Measurements from ENCODE around the gene DOHH.
"Not testable (repeated sequence)": the region's sequence is repeated elsewhere in the genome, so short reads cannot be mapped to it uniquely, and the experiment has no call there.

Gene DOHH

GRCh38 chr19:3509566-3509989, 9.1 kb upstream of the DOHH start:
- Histone ChIP-seq H3K36me3 (ENCODE audit: insufficient read depth, low read length) (no peaks in the 10 kb centered on the region), H3K27me3 (ENCODE audit: insufficient read depth, low read length) (no peaks in the 10 kb centered on the region), H3K79me2 (ENCODE audit: control insufficient read depth, insufficient read depth, low read length, unreplicated experiment) (peaks cover 82% of the 10 kb centered on the region), H3K4me1 (ENCODE audit: control insufficient read depth, insufficient read depth, low read length, unreplicated experiment) (peaks cover 20% of the 10 kb centered on the region), H3K27ac (ENCODE audit: low read depth, low read length) (peak overlapping the region; percentile 26; the same call in 1 of the 2 replicates), H3K4me3 (ENCODE audit: low read depth, low read length) (no peak overlapping the region), H2AFZ (ENCODE audit: low read length, unreplicated experiment) (no peak overlapping the region)

- H3K36me3 ChIP-seq (ENCODE audit: insufficient read depth, low read length): no peaks in the 10 kb centered on the region
Measured at GRCh38 chr19:3508771-3509535, 8.5 kb upstream of the DOHH start.

GRCh38 chr19:3508121-3508661, 7.7 kb upstream of the DOHH start:
- peaks cover 69% of the 10 kb centered on the region for H3K79me2 ChIP-seq (ENCODE audit: control insufficient read depth, insufficient read depth, low read length, unreplicated experiment)
- H3K27ac ChIP-seq (ENCODE audit: low read depth, low read length): not testable (repeated sequence)
- H3K4me1 ChIP-seq (ENCODE audit: control insufficient read depth, insufficient read depth, low read length, unreplicated experiment): peaks cover 16% of the 10 kb centered on the region

More at GRCh38 chr19:3508771-3509535, 8.5 kb upstream of the DOHH start:
- Histone ChIP-seq H3K79me2 (ENCODE audit: control insufficient read depth, insufficient read depth, low read length, unreplicated experiment) (peaks cover 76% of the 10 kb centered on the region), H3K4me3 (ENCODE audit: low read depth, low read length) (no peak overlapping the region), H3K27ac (ENCODE audit: low read depth, low read length) (peak overlapping the region; percentile 26; the same call in 1 of the 2 replicates), H2AFZ (ENCODE audit: low read length, unreplicated experiment) (no peak overlapping the region), H3K27me3 (ENCODE audit: insufficient read depth, low read length) (no peaks in the 10 kb centered on the region), H3K4me1 (ENCODE audit: control insufficient read depth, insufficient read depth, low read length, unreplicated experiment) (peaks cover 20% of the 10 kb centered on the region)

GRCh38 chr19:3507371-3508120, 7.1 kb upstream of the DOHH start:
- no peaks in the 10 kb centered on the region for H3K36me3 ChIP-seq (ENCODE audit: insufficient read depth, low read length)
- no peaks in the 10 kb centered on the region for H3K27me3 ChIP-seq (ENCODE audit: insufficient read depth, low read length)
- peaks cover 16% of the 10 kb centered on the region for H3K4me1 ChIP-seq (ENCODE audit: control insufficient read depth, insufficient read depth, low read length, unreplicated experiment)
- H2AFZ ChIP-seq (ENCODE audit: low read length, unreplicated experiment): no peak overlapping the region
- peaks cover 62% of the 10 kb centered on the region for H3K79me2 ChIP-seq (ENCODE audit: control insufficient read depth, insufficient read depth, low read length, unreplicated experiment)
- H3K4me3 ChIP-seq (ENCODE audit: low read depth, low read length): peak overlapping the region; percentile 81
- peak overlapping the region; percentile 38; the same call in 1 of the 2 replicates for H3K27ac ChIP-seq (ENCODE audit: low read depth, low read length)

More at GRCh38 chr19:3508121-3508661, 7.7 kb upstream of the DOHH start:
- not testable (repeated sequence) for H2AFZ ChIP-seq (ENCODE audit: low read length, unreplicated experiment); H3K4me3 ChIP-seq (ENCODE audit: low read depth, low read length); H3K36me3 ChIP-seq (ENCODE audit: insufficient read depth, low read length); H3K27me3 ChIP-seq (ENCODE audit: insufficient read depth, low read length)

DNA sequence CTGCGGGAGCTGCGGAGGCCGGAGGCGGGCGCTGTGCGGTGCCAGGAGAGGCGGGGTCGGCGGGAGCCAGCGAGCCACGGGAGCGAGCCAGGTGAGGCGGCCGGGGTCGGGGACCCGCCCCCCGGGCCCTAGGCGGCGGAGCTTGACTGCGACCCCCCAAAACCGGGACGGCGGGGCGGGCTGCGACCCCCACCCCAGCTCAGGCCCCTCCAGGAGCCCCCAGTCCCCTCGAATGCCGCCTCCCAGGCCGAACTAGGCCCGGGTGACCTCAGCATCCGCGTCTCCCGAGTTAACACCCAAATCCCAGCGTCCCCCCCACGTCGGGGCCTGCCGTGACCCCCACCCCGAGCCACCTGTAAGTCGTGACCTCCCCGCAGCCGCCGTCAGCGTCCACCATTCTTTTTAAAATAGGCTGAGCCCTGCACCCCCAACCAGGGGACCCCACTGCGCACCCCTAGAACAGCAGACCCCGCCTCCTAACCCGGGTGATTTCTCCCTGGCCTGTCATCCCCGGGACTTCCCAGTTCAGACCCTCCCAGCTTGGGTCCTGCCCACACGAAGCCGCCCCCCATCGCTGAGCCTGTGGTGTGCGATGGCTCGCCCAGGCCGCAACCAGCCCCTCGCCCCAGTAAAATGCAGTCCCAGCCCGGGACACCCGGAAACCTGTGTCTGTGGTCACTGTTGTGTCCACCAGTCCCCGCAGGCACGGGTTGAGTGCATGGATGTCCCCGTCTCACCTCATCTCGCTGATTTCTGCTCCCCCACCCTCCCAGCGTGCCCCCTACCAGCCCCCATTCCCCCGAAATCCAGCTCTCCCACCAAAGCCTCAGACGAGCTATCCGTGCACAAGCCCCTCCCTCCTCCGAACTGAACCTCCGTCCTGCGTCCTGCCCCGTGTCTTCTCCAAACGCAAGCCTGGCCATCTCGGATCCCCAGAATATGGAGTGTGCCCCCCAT, 6.2 kb upstream of the DOHH start:
- no peaks in the 10 kb centered on the region for H3K36me3 ChIP-seq (ENCODE audit: insufficient read depth, low read length)
- H3K4me1 ChIP-seq (ENCODE audit: control insufficient read depth, insufficient read depth, low read length, unreplicated experiment): peaks cover 16% of the 10 kb centered on the region
- peak overlapping the region; percentile 81 for H3K4me3 ChIP-seq (ENCODE audit: low read depth, low read length)
- no peaks in the 10 kb centered on the region for H3K27me3 ChIP-seq (ENCODE audit: insufficient read depth, low read length)
- peaks cover 54% of the 10 kb centered on the region for H3K79me2 ChIP-seq (ENCODE audit: control insufficient read depth, insufficient read depth, low read length, unreplicated experiment)
- H2AFZ ChIP-seq (ENCODE audit: low read length, unreplicated experiment): peak overlapping the region; percentile 56
- H3K27ac ChIP-seq (ENCODE audit: low read depth, low read length): peak overlapping the region; percentile 38; the same call in 1 of the 2 replicates

DNA sequence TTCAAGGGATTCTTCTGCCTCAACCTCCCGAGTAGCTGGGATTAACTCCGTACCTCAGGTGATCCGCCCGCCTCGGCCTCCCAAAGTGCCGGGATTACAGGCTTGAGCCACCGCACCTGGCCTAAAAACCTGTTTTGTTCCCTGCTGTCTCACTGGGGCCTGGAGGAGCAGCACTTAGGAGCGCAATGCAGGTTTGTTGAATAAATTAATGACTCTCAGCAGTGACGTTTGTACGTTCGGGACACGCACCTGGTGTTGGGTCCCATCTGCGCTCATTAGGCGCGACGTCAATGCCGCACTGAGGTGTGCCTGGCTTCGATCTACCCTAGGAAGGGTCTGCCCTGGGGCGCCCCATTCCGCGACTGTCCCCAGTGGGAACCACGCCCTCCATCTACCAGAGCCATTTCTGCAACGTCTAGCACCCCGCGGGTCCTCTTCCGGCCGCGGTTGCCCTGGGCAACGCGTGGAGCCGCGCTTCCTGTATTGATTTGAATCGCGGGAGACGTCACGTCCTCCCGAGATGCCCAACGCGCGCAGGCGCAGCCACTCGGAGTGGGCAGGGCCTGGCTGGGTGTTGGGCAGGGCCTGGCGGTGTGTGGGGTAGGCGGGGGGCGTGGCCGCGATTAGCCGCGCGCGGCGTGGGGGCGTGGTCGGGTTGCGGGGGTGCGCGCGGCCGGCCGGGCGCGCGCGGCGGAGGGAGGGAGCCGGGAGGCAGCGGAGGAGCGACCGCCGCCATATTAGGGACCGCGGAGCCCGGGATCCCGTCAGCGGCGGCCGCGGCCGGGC, 5.3 kb upstream of the DOHH start, which contains the start of gene FZR1:
TSS of gene FZR1 (plus strand) at position 714 of the 786 bp plus-strand sequence. CDS start 16,679 bp downstream, outside the sequence.
- Histone ChIP-seq H3K27ac (ENCODE audit: low read depth, low read length) (peak within 1 kb of the TSS; percentile 77), H2AFZ (ENCODE audit: low read length, unreplicated experiment) (peak within 1 kb of the TSS; percentile 94), H3K4me3 (ENCODE audit: low read depth, low read length) (peak within 1 kb of the TSS; percentile 87), H3K27me3 (ENCODE audit: insufficient read depth, low read length) (no peaks in the 10 kb centered on the region), H3K4me1 (ENCODE audit: control insufficient read depth, insufficient read depth, low read length, unreplicated experiment) (peaks cover 16% of the 10 kb centered on the region), H3K36me3 (ENCODE audit: insufficient read depth, low read length) (no peaks in the 10 kb centered on the region), H3K79me2 (ENCODE audit: control insufficient read depth, insufficient read depth, low read length, unreplicated experiment) (peaks cover 45% of the 10 kb centered on the region)

- Histone ChIP-seq H3K79me2 (ENCODE audit: control insufficient read depth, insufficient read depth, low read length, unreplicated experiment) (peaks cover 41% of the 10 kb centered on the region), H3K27me3 (ENCODE audit: insufficient read depth, low read length) (no peaks in the 10 kb centered on the region), H3K4me1 (ENCODE audit: control insufficient read depth, insufficient read depth, low read length, unreplicated experiment) (peaks cover 13% of the 10 kb centered on the region), H3K36me3 (ENCODE audit: insufficient read depth, low read length) (no peaks in the 10 kb centered on the region), H2AFZ (ENCODE audit: low read length, unreplicated experiment) (no peak overlapping the region), H3K27ac (ENCODE audit: low read depth, low read length) (no peak overlapping the region), H3K4me3 (ENCODE audit: low read depth, low read length) (no peak overlapping the region)
Measured at GRCh38 chr19:3504735-3505134, 4.3 kb upstream of the DOHH start.

DNA sequence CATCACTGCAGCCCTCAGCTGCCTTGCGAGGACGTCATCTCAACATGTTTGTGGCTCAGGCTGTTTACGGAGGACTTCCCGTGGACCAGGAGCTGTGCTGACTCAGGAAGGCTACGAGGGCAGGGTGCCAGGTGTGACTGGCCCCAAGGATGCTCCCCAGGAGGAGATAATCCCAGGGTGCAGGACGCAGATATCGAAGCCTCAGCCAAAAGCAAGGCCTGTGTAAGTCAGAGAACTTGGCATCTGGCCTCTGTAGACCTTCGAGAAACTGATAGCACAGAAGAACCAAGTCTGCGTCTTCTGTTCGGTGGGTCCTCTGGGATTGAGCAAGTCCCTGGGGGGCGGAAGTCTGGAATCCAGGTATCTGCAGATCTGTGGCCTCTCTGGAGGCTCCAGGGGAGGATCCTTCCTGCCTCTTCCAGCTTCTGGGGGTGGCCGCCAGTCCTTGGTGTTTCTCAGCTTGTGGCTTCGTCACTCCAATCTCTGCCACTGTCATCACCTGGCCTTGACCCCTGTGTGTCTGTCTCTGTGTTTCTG, 2.6 kb upstream of the DOHH start:
- H2AFZ ChIP-seq (ENCODE audit: low read length, unreplicated experiment): no peak overlapping the region

GRCh38 chr19:3501780-3502179, 1.3 kb upstream of the DOHH start:
- Histone ChIP-seq H3K4me3 (ENCODE audit: low read depth, low read length) (no peak overlapping the region), H2AFZ (ENCODE audit: low read length, unreplicated experiment) (no peak overlapping the region), H3K27me3 (ENCODE audit: insufficient read depth, low read length) (no peaks in the 10 kb centered on the region), H3K27ac (ENCODE audit: low read depth, low read length) (no peak overlapping the region), H3K4me1 (ENCODE audit: control insufficient read depth, insufficient read depth, low read length, unreplicated experiment) (no peaks in the 10 kb centered on the region), H3K36me3 (ENCODE audit: insufficient read depth, low read length) (no peaks in the 10 kb centered on the region), H3K79me2 (ENCODE audit: control insufficient read depth, insufficient read depth, low read length, unreplicated experiment) (peaks cover 30% of the 10 kb centered on the region)

More for the DNA sequence above, 2.6 kb upstream of the DOHH start:
- H3K4me3 ChIP-seq (ENCODE audit: low read depth, low read length): no peak overlapping the region
- H3K79me2 ChIP-seq (ENCODE audit: control insufficient read depth, insufficient read depth, low read length, unreplicated experiment): peaks cover 36% of the 10 kb centered on the region
- H3K27me3 ChIP-seq (ENCODE audit: insufficient read depth, low read length): no peaks in the 10 kb centered on the region
- peaks cover 5% of the 10 kb centered on the region for H3K4me1 ChIP-seq (ENCODE audit: control insufficient read depth, insufficient read depth, low read length, unreplicated experiment)
- no peaks in the 10 kb centered on the region for H3K36me3 ChIP-seq (ENCODE audit: insufficient read depth, low read length)
- H3K27ac ChIP-seq (ENCODE audit: low read depth, low read length): no peak overlapping the region
